Lower leg skin (tissue), 3 donors: ENCODE measurements around the gene VSTM2L.

Source experiments
- POLR2A ChIP-seq, 2 donors: fragments of 450-650 bp; IDR thresholded peaks; one replicate each; pipeline ENCODE4 v1.6.1; 2016 to 2017; ENCODE audit warnings: antibody characterized with exemption in 2 of 2, mild to moderate bottlenecking in 1 of 2, moderate library complexity in 1 of 2
- TF ChIP-seq, protein P1 (sequence below), 3 donors: fragments of 450-650 bp; IDR thresholded peaks; one replicate each; pipeline ENCODE4 v1.5.1; 2016; ENCODE audit warnings: antibody characterized with exemption in 3 of 3, mild to moderate bottlenecking in 3 of 3, moderate library complexity in 2 of 3

DNA sequence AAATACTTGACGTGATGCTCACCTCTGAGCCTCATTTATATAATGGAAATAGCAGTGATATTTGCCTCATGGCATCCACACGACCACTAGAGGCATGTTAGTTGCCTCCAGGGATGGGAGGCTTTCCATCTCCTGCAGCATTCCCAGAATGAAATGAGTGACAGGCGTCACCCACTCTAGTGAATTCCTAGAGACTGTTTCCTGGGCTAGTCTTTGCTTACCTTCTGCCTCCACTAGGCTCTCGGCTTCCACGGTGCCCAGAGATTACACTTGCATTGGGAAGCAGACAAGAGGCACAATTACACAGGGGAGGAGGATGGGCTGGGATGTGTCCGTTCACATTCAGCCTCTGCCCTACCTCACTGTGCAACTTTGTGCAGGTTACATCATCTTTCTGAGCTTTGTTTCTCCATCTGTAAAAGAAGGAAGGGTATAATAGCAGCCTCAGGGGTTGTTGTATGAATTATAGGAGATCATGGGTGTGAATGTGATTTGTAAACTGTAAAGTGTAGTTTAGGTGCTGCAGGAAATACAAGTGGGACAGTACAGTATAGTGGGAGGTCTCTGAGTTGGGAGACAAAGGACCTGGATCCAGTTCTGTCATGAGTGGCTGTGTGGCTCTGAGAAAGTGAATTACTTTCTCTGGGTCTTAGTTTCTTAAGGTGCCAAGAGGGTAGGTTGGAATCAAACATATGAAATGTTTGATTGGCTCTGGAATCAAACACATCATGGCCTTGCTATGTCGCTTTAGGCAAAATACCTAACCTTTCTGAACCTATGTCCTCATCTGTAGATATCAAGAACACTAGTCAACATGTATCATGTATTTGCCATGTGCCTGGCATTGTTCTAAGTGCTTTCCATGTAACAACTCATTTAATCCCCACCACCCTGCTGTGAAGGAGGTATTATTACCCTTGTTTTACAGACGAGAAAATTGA, 3.6 kb upstream of the VSTM2L start:
- TF ChIP-seq, protein P1, sequence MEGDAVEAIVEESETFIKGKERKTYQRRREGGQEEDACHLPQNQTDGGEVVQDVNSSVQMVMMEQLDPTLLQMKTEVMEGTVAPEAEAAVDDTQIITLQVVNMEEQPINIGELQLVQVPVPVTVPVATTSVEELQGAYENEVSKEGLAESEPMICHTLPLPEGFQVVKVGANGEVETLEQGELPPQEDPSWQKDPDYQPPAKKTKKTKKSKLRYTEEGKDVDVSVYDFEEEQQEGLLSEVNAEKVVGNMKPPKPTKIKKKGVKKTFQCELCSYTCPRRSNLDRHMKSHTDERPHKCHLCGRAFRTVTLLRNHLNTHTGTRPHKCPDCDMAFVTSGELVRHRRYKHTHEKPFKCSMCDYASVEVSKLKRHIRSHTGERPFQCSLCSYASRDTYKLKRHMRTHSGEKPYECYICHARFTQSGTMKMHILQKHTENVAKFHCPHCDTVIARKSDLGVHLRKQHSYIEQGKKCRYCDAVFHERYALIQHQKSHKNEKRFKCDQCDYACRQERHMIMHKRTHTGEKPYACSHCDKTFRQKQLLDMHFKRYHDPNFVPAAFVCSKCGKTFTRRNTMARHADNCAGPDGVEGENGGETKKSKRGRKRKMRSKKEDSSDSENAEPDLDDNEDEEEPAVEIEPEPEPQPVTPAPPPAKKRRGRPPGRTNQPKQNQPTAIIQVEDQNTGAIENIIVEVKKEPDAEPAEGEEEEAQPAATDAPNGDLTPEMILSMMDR (IDR thresholded peaks at IDR 0.05) = no peak
- TF ChIP-seq POLR2A (IDR thresholded peaks at IDR 0.05) = no peak
